GM12878 (cell line): ENCODE measurements around the gene PDLIM5. TPM values are rescaled to one million over a fixed set of nuclear protein-coding genes. Genes with fewer than 3 reads are reported as not detected.

Source experiments
- ATAC-seq: fragments of 200-7000 bp; cut with Tn5 transposase; 3 replicates; pipeline ENCODE4 v1.9.1; 2020; ENCODE audit warnings: mild to moderate bottlenecking, moderate library complexity
- BruUV-seq: library from RNA; stranded (reverse); fragments of 400-500 nt; replicated peaks from 2 replicates; lab custom pipeline; 2021; lab: Mats Ljungman, UMichigan
- CTCF ChIA-PET: fragments of 300-600 bp; sonication (Branson Sonifier 250); formaldehyde crosslinking; extraction: SDS; loops from one replicate; lab custom pipeline; 2021; ENCODE audit warnings: inconsistent platforms; lab: Yijun Ruan, JAX
- POLR2A ChIA-PET: fragments of 350-600 bp; formaldehyde crosslinking; extraction: SDS; loops from one replicate; lab custom pipeline; 2021; ENCODE audit warnings: inconsistent platforms; lab: Charles Lee
- RAD21 ChIA-PET: fragments of 300-600 bp; sonication (Branson Sonifier 250); formaldehyde crosslinking; loops from one replicate; lab custom pipeline; 2023; ENCODE audit warnings: antibody characterized with exemption; ENCODE audit not compliant: unreplicated experiment; lab: Charles Lee
- SMC1A ChIA-PET: fragments of 300-600 bp; sonication (Branson Sonifier 250); formaldehyde crosslinking; loops from one replicate; lab custom pipeline; 2023; ENCODE audit not compliant: unreplicated experiment, uncharacterized antibody; lab: Charles Lee
- DNase-seq: peaks from one replicate; pipeline ENCODE4 v3.0.0-alpha.2; 2011; ENCODE audit warnings: low read depth, low spot score
- FAIRE-seq: peaks from 3 replicates; lab custom pipeline; 2011; peaks lifted over from hg19 to GRCh38; lab: Jason Lieb, UNC
- H2AFZ ChIP-seq: 2 replicates; pipeline ENCODE4 v1.6.0; 2011; ENCODE audit warnings: low read depth, low read length, control low read depth; ENCODE audit not compliant: control insufficient read depth
- H3K27ac ChIP-seq: 2 replicates; pipeline ENCODE4 v1.5.1; 2011; ENCODE audit warnings: control low read depth; ENCODE audit not compliant: control insufficient read depth, insufficient read depth
- H3K27me3 ChIP-seq, 2 experiments: replicated peaks in 1 of 2; 2 replicates each; pipeline versions ENCODE4 v1.6.0 to v1.6.1; 2011; ENCODE audit warnings: low read length in 1 of 2; ENCODE audit not compliant: control insufficient read depth in 2 of 2, insufficient read depth in 2 of 2
- H3K36me3 ChIP-seq, 2 experiments: 2 replicates each; pipeline ENCODE4 v1.5.1; 2011; ENCODE audit warnings: low read length in 1 of 2; ENCODE audit not compliant: control insufficient read depth in 2 of 2, insufficient read depth in 2 of 2
- H3K4me1 ChIP-seq: 2 replicates; pipeline ENCODE4 v1.6.1; 2011; ENCODE audit warnings: mild to moderate bottlenecking, low read length, moderate library complexity, mixed read lengths; ENCODE audit not compliant: control insufficient read depth, insufficient read depth
- H3K4me2 ChIP-seq: 2 replicates; pipeline ENCODE4 v1.6.0; 2011; ENCODE audit warnings: control low read depth; ENCODE audit not compliant: control insufficient read depth, insufficient read depth
- H3K4me3 ChIP-seq: fragments of 200-600 bp; sonication (generic); 2 replicates; pipeline ENCODE4 v1.5.1; 2016
- H3K79me2 ChIP-seq: 2 replicates; pipeline ENCODE4 v1.6.0; 2011; ENCODE audit warnings: low read length; ENCODE audit not compliant: control insufficient read depth, insufficient read depth
- H3K9ac ChIP-seq: 2 replicates; pipeline ENCODE4 v1.8.0; 2011; ENCODE audit warnings: low read length, control low read depth, mixed read lengths; ENCODE audit not compliant: control insufficient read depth, insufficient read depth
- H3K9me3 ChIP-seq: replicated peaks from 3 replicates; pipeline ENCODE4 v1.5.1; 2011; ENCODE audit warnings: mild to moderate bottlenecking, low read length; ENCODE audit not compliant: control insufficient read depth, insufficient read depth
- H4K20me1 ChIP-seq: 2 replicates; pipeline ENCODE4 v1.6.0; 2011; ENCODE audit not compliant: control insufficient read depth, insufficient read depth
- CREM ChIP-seq: IDR thresholded peaks from 2 replicates; pipeline ENCODE4 v1.6.1; 2014; ENCODE audit warnings: antibody characterized with exemption, low read depth
- KDM1A ChIP-seq: fragments of 200-600 bp; sonication (generic); IDR thresholded peaks from 2 replicates; pipeline ENCODE4 v1.6.1; 2016; ENCODE audit warnings: borderline replicate concordance
- MXI1 ChIP-seq: fragments of 150-350 bp; IDR thresholded peaks from 2 replicates; pipeline ENCODE4 v1.6.1; 2011; ENCODE audit warnings: low read depth, mild to moderate bottlenecking, inconsistent platforms, low read length, improper control_type of control experiment
- RBBP5 ChIP-seq: fragments of 200-600 bp; sonication (generic); conservative IDR thresholded peaks from 2 replicates; pipeline ENCODE4 v1.6.1; 2016
- SMARCA5 ChIP-seq: fragments of 450-650 bp; IDR thresholded peaks from 2 replicates; pipeline ENCODE4 v1.6.1; 2017; ENCODE audit warnings: mild to moderate bottlenecking
- SMC3 ChIP-seq: IDR thresholded peaks from 2 replicates; pipeline ENCODE4 v1.6.1; 2011; ENCODE audit warnings: low read length, improper control_type of control experiment, borderline replicate concordance
- SREBF2 ChIP-seq: IDR thresholded peaks from 2 replicates; pipeline ENCODE4 v1.6.1; 2012; ENCODE audit warnings: mild to moderate bottlenecking, low read length
- SRF ChIP-seq, 2 experiments: IDR thresholded peaks; 2 replicates each; pipeline ENCODE4 v1.6.1; 2011; ENCODE audit warnings: low read depth in 2 of 2, low read length in 2 of 2, mild to moderate bottlenecking in 1 of 2, moderate library complexity in 1 of 2
- USF1 ChIP-seq: IDR thresholded peaks from 2 replicates; pipeline ENCODE4 v1.6.1; 2011; ENCODE audit warnings: borderline replicate concordance, low read depth, mild to moderate bottlenecking, moderate library complexity, mixed read lengths, low read length; ENCODE audit not compliant: insufficient read depth; ENCODE audit errors: extremely low read length
- ZBTB4 ChIP-seq: fragments of 450-650 bp; formaldehyde crosslinking; IDR thresholded peaks from 2 replicates; pipeline ENCODE4 v1.4.0; 2022; ENCODE audit warnings: mild to moderate bottlenecking, moderate library complexity
- ZNF24 ChIP-seq: fragments of 450-650 bp; IDR thresholded peaks from 2 replicates; pipeline ENCODE4 v1.6.1; 2017; ENCODE audit warnings: antibody characterized with exemption, mild to moderate bottlenecking
- ZNF384 ChIP-seq: IDR thresholded peaks from 2 replicates; pipeline ENCODE4 v1.6.1; 2012; ENCODE audit warnings: low read depth, mild to moderate bottlenecking, low read length, improper control_type of control experiment, borderline replicate concordance
- WGBS: methylation state at CpG from one replicate; pipeline ENCODE4 v1.1.6; 2016; ENCODE audit warnings: low lambda C conversion rate; ENCODE audit not compliant: insufficient replicate concordance, insufficient coverage; ENCODE audit errors: missing lambda C conversion rate; 5-methylcytosine and 5-hydroxymethylcytosine counted together
- in situ Hi-C: fragments of 300-500 bp; cut with MboI; formaldehyde crosslinking; loops from 9 replicates; pipeline ENCODE4 v1.14.3; 2018; ENCODE audit warnings: mixed read lengths
- intact Hi-C: fragments of 100-400 bp; cut with micrococcal nuclease; formaldehyde crosslinking; loops from one replicate; pipeline ENCODE4 v1.14.2; 2022; ENCODE audit not compliant: unreplicated experiment
- polyA plus RNA-seq, 11 experiments: library from polyadenylated mRNA; depleted of rRNA in 4 of 11; unstranded in 6 of 11; stranded (reverse) in 5 of 11; fragments of >200 nt; fragmentation: Nextera tagmentation in 4 of 11; fragmentation: Illumina TruSeq in 1 of 11; extraction: Ambion mirVana in 4 of 11; extraction: Trizol in 1 of 11; gene quantifications; 1 replicate in 1 of 11; 2 replicates in 10 of 11; pipeline versions ENCODE4 v1.2.1 to v1.2.3, GENCODE V29; 2011 to 2016; ENCODE audit warnings: inconsistent platforms in 2 of 11, missing spikeins in 2 of 11, low read depth in 1 of 11
- total RNA-seq, 4 experiments: library from RNA; depleted of rRNA in 3 of 4; stranded (reverse); fragments of >200 nt in 3 of 4; fragmentation: Illumina TruSeq in 1 of 4; extraction: Trizol in 1 of 4; gene quantifications; 2 replicates each; pipeline versions ENCODE4 v1.2.1 to v1.2.3, GENCODE V29; 2013 to 2021
- TF ChIP-seq, protein P1 (sequence below): fragments of 450-650 bp; IDR thresholded peaks from 2 replicates; pipeline ENCODE4 v1.6.1; 2016; ENCODE audit warnings: mild to moderate bottlenecking
- TF ChIP-seq, protein P2 (sequence below): fragments of 450-650 bp; IDR thresholded peaks from 2 replicates; pipeline ENCODE4 v1.6.1; 2016; ENCODE audit warnings: mild to moderate bottlenecking

Gene PDLIM5
- total and polyA plus RNA-seq, 10 of the 15 experiments (the other 5 are each of a cell fraction or from before 2014, with no cell fraction given) = 10.0 to 52.9 (median 20.7) TPM

- Histone ChIP-seq H3K4me3 (no peak overlapping the region), H4K20me1 (no peaks in the 10 kb centered on the region), H3K79me2 (no peaks in the 10 kb centered on the region), H3K9ac (no peak overlapping the region), H3K4me2 (no peak overlapping the region), H3K27me3 (no peaks in the 10 kb centered on the region), H3K36me3 (no peaks in the 10 kb centered on the region; a peak in 1 of 4 replicates), H3K27ac (no peak overlapping the region), H3K4me1 (no peaks in the 10 kb centered on the region), H2AFZ (no peak overlapping the region), H3K9me3 (no peaks in the 10 kb centered on the region)
- RAD21 ChIA-PET = no interaction called here
- intact Hi-C loops (no loop called here), in situ Hi-C loops (no loop called here)
- DNase-seq (no peak), FAIRE-seq (no peak), ATAC-seq (no peak)
- SMC1A ChIA-PET = no interaction called here
- CTCF ChIA-PET = interaction anchor here (0.6 to 1.8 kb wide), 2 partner anchors 44 to 328 kb away, joined by 3 to 5 read pairs; no protein-coding TSS in a partner anchor
- TSS peak; percentile 40 for BruUV-seq
- POLR2A ChIA-PET = no interaction called here
- 94% methylated on average over 3 of the region's 3 CpGs for WGBS
- TF ChIP-seq SMARCA5 = no peak
- TF ChIP-seq, protein P1, sequence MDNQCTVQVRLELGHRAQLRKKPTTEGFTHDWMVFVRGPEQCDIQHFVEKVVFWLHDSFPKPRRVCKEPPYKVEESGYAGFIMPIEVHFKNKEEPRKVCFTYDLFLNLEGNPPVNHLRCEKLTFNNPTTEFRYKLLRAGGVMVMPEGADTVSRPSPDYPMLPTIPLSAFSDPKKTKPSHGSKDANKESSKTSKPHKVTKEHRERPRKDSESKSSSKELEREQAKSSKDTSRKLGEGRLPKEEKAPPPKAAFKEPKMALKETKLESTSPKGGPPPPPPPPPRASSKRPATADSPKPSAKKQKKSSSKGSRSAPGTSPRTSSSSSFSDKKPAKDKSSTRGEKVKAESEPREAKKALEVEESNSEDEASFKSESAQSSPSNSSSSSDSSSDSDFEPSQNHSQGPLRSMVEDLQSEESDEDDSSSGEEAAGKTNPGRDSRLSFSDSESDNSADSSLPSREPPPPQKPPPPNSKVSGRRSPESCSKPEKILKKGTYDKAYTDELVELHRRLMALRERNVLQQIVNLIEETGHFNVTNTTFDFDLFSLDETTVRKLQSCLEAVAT = no peak
- no peak for TF ChIP-seq ZBTB4 (CRISPR knock-in tag)
- TF ChIP-seq RBBP5 = no peak
- no peak for TF ChIP-seq ZNF24
- no peak for TF ChIP-seq MXI1
- TF ChIP-seq SREBF2 = no peak
- TF ChIP-seq SRF (IDR thresholded peaks at IDR 0.05; ENCODE audit: low read depth in 2 of 2, low read length in 2 of 2) = no peak
- TF ChIP-seq, protein P2, sequence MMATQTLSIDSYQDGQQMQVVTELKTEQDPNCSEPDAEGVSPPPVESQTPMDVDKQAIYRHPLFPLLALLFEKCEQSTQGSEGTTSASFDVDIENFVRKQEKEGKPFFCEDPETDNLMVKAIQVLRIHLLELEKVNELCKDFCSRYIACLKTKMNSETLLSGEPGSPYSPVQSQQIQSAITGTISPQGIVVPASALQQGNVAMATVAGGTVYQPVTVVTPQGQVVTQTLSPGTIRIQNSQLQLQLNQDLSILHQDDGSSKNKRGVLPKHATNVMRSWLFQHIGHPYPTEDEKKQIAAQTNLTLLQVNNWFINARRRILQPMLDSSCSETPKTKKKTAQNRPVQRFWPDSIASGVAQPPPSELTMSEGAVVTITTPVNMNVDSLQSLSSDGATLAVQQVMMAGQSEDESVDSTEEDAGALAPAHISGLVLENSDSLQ = no peak
- TF ChIP-seq USF1 = no peak
- no peak for TF ChIP-seq SMC3
- no peak for TF ChIP-seq ZNF384
- no peak for TF ChIP-seq CREM
- no peak for TF ChIP-seq KDM1A
These were observed 214.0 kb downstream of the PDLIM5 start for GRCh38 chr4:94665500-94666404.
